Measurements from ENCODE around the gene TRIM14. TPM values are rescaled to one million over a fixed set of nuclear protein-coding genes. Genes with fewer than 3 reads are reported as not detected.

TRIM14 gene
- total and polyA plus RNA-seq, 10 of the 15 experiments (the other 5 are each of a cell fraction or from before 2014, with no cell fraction given), result 8.6 to 53.3 (median 35.7) TPM

DNA sequence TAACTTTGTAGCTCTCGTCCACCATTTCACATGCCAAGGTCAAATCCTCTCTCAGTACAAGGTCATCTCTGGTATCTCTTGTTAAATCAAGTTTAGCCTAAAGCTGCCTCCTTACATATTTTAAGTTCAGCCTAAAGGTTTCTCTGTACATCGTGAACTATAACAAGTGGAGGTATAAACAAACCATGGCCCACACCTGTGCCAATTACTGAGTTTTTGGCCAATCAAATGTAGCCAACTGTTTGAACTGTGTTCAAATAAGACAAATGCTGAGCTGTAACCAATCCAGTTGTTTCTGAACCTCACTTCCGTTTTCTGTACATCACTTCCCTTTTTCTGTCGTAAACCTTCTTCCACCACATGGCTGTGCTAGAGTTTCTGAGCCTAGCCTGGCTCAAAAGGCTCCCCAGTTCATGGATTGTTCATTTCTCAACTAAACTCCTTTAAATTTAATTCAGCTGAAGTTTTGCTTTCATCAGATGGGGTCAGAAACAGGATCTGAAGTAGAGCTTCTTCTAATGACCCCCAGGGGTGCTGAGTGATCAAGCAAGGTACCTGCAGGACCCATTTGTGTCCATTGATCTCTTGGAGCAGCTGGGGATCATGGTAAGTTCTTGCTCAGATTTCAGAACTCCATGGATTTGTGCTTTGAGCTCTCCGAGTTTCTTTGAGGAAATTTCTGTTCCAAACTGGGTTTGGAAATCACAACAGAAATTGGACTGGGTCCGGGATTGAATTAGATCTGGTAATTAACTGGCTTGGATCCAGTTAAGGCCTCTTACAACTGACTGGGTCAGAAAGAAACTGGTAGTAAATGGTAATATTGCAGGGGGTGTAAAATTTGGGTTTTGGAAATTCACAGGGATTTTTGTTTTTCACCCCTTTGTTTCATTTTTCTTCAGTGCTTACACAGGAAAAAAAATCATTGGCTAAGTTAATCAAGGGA is 73.5 kb downstream of the TRIM14 start (continued):
- TF ChIP-seq NR2C1 (IDR thresholded peaks at IDR 0.05) (no peak), POLR2A (IDR thresholded peaks at IDR 0.05; ENCODE audit: low read depth, low read length) (peak; percentile 54; the same call in 1 of the 2 replicates), IKZF2 (IDR thresholded peaks at IDR 0.05) (no peak), CREB1 (IDR thresholded peaks at IDR 0.05; ENCODE audit: low read depth) (peak; percentile 94), TCF3 (IDR thresholded peaks at IDR 0.05; ENCODE audit: borderline replicate concordance, insufficient read depth, low read depth, low read length) (no peak), BMI1 (IDR thresholded peaks at IDR 0.05; ENCODE audit: borderline replicate concordance) (no peak), HDGF (IDR thresholded peaks at IDR 0.05) (0 out of 2 replicates have a peak, but pooled peaks have one; percentile 49), RCOR1 (conservative IDR thresholded peaks at IDR 0.05; ENCODE audit: low read depth, low read length) (no peak), SUZ12 (IDR thresholded peaks at IDR 0.05; ENCODE audit: unreplicated experiment) (no peak), MXI1 (IDR thresholded peaks at IDR 0.05; ENCODE audit: low read depth, low read length) (peak; percentile 57; the same call in 1 of the 2 replicates), SMARCA5 (IDR thresholded peaks at IDR 0.05) (no peak), NBN (IDR thresholded peaks at IDR 0.05) (no peak), SPI1 (IDR thresholded peaks at IDR 0.05; ENCODE audit: borderline replicate concordance, insufficient read depth, low read depth, low read length) (peak; percentile 96), SIX5 (IDR thresholded peaks at IDR 0.05; ENCODE audit: low read depth, low read length, severe bottlenecking) (no peak), PML (IDR thresholded peaks at IDR 0.05; ENCODE audit: low read length) (peak; percentile 83), RELA (IDR thresholded peaks at IDR 0.05; ENCODE audit: borderline replicate concordance, partially characterized antibody) (no peak), FOXM1 (IDR thresholded peaks at IDR 0.05; ENCODE audit: low read depth, low read length) (peak; percentile 81), EGR1 (IDR thresholded peaks at IDR 0.05; ENCODE audit: borderline replicate concordance in 1 of 2, low read depth in 2 of 2, low read length in 2 of 2) (no peak), NR2C2 (IDR thresholded peaks at IDR 0.05; ENCODE audit: borderline replicate concordance, control insufficient read depth, insufficient read length, low read depth) (no peak), TAF1 (IDR thresholded peaks at IDR 0.05; ENCODE audit: borderline replicate concordance, low read depth, low read length) (peak; percentile 70; the same call in 1 of the 2 replicates)
- TF ChIP-seq, protein P1, sequence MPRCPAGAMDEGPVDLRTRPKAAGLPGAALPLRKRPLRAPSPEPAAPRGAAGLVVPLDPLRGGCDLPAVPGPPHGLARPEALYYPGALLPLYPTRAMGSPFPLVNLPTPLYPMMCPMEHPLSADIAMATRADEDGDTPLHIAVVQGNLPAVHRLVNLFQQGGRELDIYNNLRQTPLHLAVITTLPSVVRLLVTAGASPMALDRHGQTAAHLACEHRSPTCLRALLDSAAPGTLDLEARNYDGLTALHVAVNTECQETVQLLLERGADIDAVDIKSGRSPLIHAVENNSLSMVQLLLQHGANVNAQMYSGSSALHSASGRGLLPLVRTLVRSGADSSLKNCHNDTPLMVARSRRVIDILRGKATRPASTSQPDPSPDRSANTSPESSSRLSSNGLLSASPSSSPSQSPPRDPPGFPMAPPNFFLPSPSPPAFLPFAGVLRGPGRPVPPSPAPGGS (IDR thresholded peaks at IDR 0.05; ENCODE audit: borderline replicate concordance, insufficient read depth, low read depth, low read length, poor library complexity, severe bottlenecking), result no peak
- TF ChIP-seq, protein P2, sequence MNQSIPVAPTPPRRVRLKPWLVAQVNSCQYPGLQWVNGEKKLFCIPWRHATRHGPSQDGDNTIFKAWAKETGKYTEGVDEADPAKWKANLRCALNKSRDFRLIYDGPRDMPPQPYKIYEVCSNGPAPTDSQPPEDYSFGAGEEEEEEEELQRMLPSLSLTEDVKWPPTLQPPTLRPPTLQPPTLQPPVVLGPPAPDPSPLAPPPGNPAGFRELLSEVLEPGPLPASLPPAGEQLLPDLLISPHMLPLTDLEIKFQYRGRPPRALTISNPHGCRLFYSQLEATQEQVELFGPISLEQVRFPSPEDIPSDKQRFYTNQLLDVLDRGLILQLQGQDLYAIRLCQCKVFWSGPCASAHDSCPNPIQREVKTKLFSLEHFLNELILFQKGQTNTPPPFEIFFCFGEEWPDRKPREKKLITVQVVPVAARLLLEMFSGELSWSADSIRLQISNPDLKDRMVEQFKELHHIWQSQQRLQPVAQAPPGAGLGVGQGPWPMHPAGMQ (IDR thresholded peaks at IDR 0.05; ENCODE audit: borderline replicate concordance), result no peak
- TF ChIP-seq, protein P3, sequence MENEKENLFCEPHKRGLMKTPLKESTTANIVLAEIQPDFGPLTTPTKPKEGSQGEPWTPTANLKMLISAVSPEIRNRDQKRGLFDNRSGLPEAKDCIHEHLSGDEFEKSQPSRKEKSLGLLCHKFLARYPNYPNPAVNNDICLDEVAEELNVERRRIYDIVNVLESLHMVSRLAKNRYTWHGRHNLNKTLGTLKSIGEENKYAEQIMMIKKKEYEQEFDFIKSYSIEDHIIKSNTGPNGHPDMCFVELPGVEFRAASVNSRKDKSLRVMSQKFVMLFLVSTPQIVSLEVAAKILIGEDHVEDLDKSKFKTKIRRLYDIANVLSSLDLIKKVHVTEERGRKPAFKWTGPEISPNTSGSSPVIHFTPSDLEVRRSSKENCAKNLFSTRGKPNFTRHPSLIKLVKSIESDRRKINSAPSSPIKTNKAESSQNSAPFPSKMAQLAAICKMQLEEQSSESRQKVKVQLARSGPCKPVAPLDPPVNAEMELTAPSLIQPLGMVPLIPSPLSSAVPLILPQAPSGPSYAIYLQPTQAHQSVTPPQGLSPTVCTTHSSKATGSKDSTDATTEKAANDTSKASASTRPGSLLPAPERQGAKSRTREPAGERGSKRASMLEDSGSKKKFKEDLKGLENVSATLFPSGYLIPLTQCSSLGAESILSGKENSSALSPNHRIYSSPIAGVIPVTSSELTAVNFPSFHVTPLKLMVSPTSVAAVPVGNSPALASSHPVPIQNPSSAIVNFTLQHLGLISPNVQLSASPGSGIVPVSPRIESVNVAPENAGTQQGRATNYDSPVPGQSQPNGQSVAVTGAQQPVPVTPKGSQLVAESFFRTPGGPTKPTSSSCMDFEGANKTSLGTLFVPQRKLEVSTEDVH (IDR thresholded peaks at IDR 0.05; ENCODE audit: low read depth, partially characterized antibody), result peak; percentile 20
